ENCODE measurements around the gene PRKCA.

Gene PRKCA

GRCh38 chr17:66692421-66692690, 389.9 kb downstream of the PRKCA start:
- no peak for DNase-seq (ENCODE audit: low read depth in 1 of 2, low spot score in 1 of 2)
- Histone ChIP-seq H3K27ac (replicated peaks) (no peak overlapping the region), H3K4me3 (replicated peaks; ENCODE audit: insufficient read depth, low read length) (no peak overlapping the region), H3K27me3 (ENCODE audit: insufficient read depth, poor library complexity, severe bottlenecking) (no peaks in the 10 kb centered on the region)
- TF ChIP-seq GABPA (IDR thresholded peaks at IDR 0.05; ENCODE audit: low read depth) (no peak), REST (IDR thresholded peaks at IDR 0.05; ENCODE audit: insufficient replicate concordance, low read depth) (no peak), SPI1 (IDR thresholded peaks at IDR 0.05; ENCODE audit: borderline replicate concordance, low read depth) (no peak), CTCF (IDR thresholded peaks at IDR 0.05; ENCODE audit: insufficient read depth, low read length) (no peak), POLR2AphosphoS5 (IDR thresholded peaks at IDR 0.05; ENCODE audit: low read depth) (no peak)

GRCh38 chr17:66695098-66695497, 392.7 kb downstream of the PRKCA start:
- DNase-seq (ENCODE audit: low read depth in 1 of 2, low spot score in 1 of 2), result no peak
- TF ChIP-seq GABPA (IDR thresholded peaks at IDR 0.05; ENCODE audit: low read depth) (no peak), REST (IDR thresholded peaks at IDR 0.05; ENCODE audit: insufficient replicate concordance, low read depth) (no peak), POLR2AphosphoS5 (IDR thresholded peaks at IDR 0.05; ENCODE audit: low read depth) (no peak), SPI1 (IDR thresholded peaks at IDR 0.05; ENCODE audit: borderline replicate concordance, low read depth) (no peak), CTCF (IDR thresholded peaks at IDR 0.05; ENCODE audit: insufficient read depth, low read length) (no peak)
- H3K4me3 ChIP-seq (replicated peaks; ENCODE audit: insufficient read depth, low read length), result no peak overlapping the region
- no peak overlapping the region for H3K27ac ChIP-seq (replicated peaks)
- H3K27me3 ChIP-seq (ENCODE audit: insufficient read depth, poor library complexity, severe bottlenecking), result no peaks in the 10 kb centered on the region

GRCh38 chr17:66698270-66698669, 395.9 kb downstream of the PRKCA start:
- H3K27me3 ChIP-seq (ENCODE audit: insufficient read depth, poor library complexity, severe bottlenecking), result no peaks in the 10 kb centered on the region
- H3K4me3 ChIP-seq (replicated peaks; ENCODE audit: insufficient read depth, low read length), result no peak overlapping the region
- no peak for TF ChIP-seq GABPA (IDR thresholded peaks at IDR 0.05; ENCODE audit: low read depth)
- TF ChIP-seq REST (IDR thresholded peaks at IDR 0.05; ENCODE audit: insufficient replicate concordance, low read depth), result no peak
- TF ChIP-seq SPI1 (IDR thresholded peaks at IDR 0.05; ENCODE audit: borderline replicate concordance, low read depth), result no peak
- TF ChIP-seq POLR2AphosphoS5 (IDR thresholded peaks at IDR 0.05; ENCODE audit: low read depth), result no peak
- no peak for TF ChIP-seq CTCF (IDR thresholded peaks at IDR 0.05; ENCODE audit: insufficient read depth, low read length)
- no peak overlapping the region for H3K27ac ChIP-seq (replicated peaks)
- DNase-seq (ENCODE audit: low read depth in 1 of 2, low spot score in 1 of 2), result no peak

Measured in HL-60 (cell line).